Nucleus accumbens (tissue), 56 donors: Measurements from ENCODE around the gene HAPLN1.
"Not testable (repeated sequence)": the region's sequence is repeated elsewhere in the genome, so short reads cannot be mapped to it uniquely, and the experiment has no call there.

ENCODE experiments used
- DNase-seq, 56 donors: peaks; one replicate each; lab custom pipeline; 2025; lab: John Stamatoyannopoulos, UW

The HAPLN1 gene

GRCh38 chr5:83720836-83721537 is at the start of gene HAPLN1:
TSS of gene HAPLN1 (minus strand) at chr5:83720855. CDS start at chr5:83673523, 47,332 bp downstream.
- DNase-seq = no peak

GRCh38 chr5:83767409-83767992 is 46.8 kb upstream of the HAPLN1 start:
- no peak for DNase-seq

- no peak for DNase-seq
Observed at GRCh38 chr5:83764101-83764500, 43.4 kb upstream of the HAPLN1 start.

- DNase-seq = no peak
Observed at GRCh38 chr5:83760579-83760978, 39.9 kb upstream of the HAPLN1 start.

GRCh38 chr5:83752700-83753099 is 32.0 kb upstream of the HAPLN1 start:
- DNase-seq = no peak

- no peak for DNase-seq
Observed at GRCh38 chr5:83751201-83751600, 30.5 kb upstream of the HAPLN1 start.

GRCh38 chr5:83750749-83751148 is 30.1 kb upstream of the HAPLN1 start:
- DNase-seq = peak in 1 of 56 donors; percentile 7

- no peak for DNase-seq
Observed at GRCh38 chr5:83745816-83746215, 25.2 kb upstream of the HAPLN1 start.

- no peak for DNase-seq
Observed at GRCh38 chr5:83744821-83745220, 24.2 kb upstream of the HAPLN1 start.

- DNase-seq = no peak
Observed at GRCh38 chr5:83742089-83742488, 21.4 kb upstream of the HAPLN1 start.

GRCh38 chr5:83741571-83741970 is 20.9 kb upstream of the HAPLN1 start:
- DNase-seq = no peak

- no peak for DNase-seq
Observed at GRCh38 chr5:83740741-83741140, 20.1 kb upstream of the HAPLN1 start.

GRCh38 chr5:83736169-83736568 is 15.5 kb upstream of the HAPLN1 start:
- DNase-seq = not testable (repeated sequence)

- DNase-seq = not testable (repeated sequence)
Observed at GRCh38 chr5:83735058-83735457, 14.4 kb upstream of the HAPLN1 start.

- DNase-seq = no peak
Observed at GRCh38 chr5:83731638-83732037, 11.0 kb upstream of the HAPLN1 start.

- no peak for DNase-seq
Observed at GRCh38 chr5:83729362-83729761, 8.7 kb upstream of the HAPLN1 start.

- DNase-seq = no peak
Observed at GRCh38 chr5:83726912-83727311, 6.3 kb upstream of the HAPLN1 start.

GRCh38 chr5:83724935-83725334 is 4.3 kb upstream of the HAPLN1 start:
- no peak for DNase-seq

- no peak for DNase-seq
Observed at GRCh38 chr5:83724001-83724400, 3.3 kb upstream of the HAPLN1 start.

GRCh38 chr5:83723031-83723430 is 2.4 kb upstream of the HAPLN1 start:
- no peak for DNase-seq

- DNase-seq = peak in 51 of 56 donors; percentile 15 to 84 (median 51)
Observed at GRCh38 chr5:83721953-83722901, 1.6 kb upstream of the HAPLN1 start.
